B cell (primary cell): ENCODE measurements around the gene PBXIP1. TPM values are rescaled to one million over a fixed set of nuclear protein-coding genes. Genes with fewer than 3 reads are reported as not detected.

Experiments used
- ATAC-seq: fragments of 200-7000 bp; cut with Tn5 transposase; one replicate; pipeline ENCODE4 v1.10.0; 2021; ENCODE audit warnings: low read depth, mild to moderate bottlenecking, moderate number of reproducible peaks, moderate library complexity
- CTCF ChIA-PET: fragments of 350-600 bp; sonication (Branson Sonifier 250); formaldehyde crosslinking; loops from one replicate; lab custom pipeline; 2021; ENCODE audit warnings: antibody characterized with exemption, inconsistent platforms; lab: Charles Lee
- POLR2A ChIA-PET: fragments of 350-600 bp; sonication (Branson Sonifier 250); formaldehyde crosslinking; loops from one replicate; lab custom pipeline; 2021; ENCODE audit warnings: antibody characterized with exemption; lab: Charles Lee
- DNase-seq: peaks from one replicate; pipeline ENCODE4 v3.0.0; 2013
- H2AFZ ChIP-seq: 2 replicates; pipeline ENCODE4 v1.6.1; 2012; ENCODE audit warnings: mild to moderate bottlenecking, low read depth, low read length; ENCODE audit not compliant: insufficient read depth, poor library complexity, severe bottlenecking
- H3K27ac ChIP-seq, 2 donors: 1 replicate in 1 of 2; 2 replicates in 1 of 2; pipeline ENCODE4 v1.5.1; 2012 to 2013; ENCODE audit warnings: low read length in 2 of 2, mild to moderate bottlenecking in 2 of 2, moderate library complexity in 1 of 2
- H3K27me3 ChIP-seq, 4 experiments: fragments of 200-600 bp in 1 of 4; sonication (generic) in 1 of 4; replicated peaks in 1 of 4; 1 replicate in 2 of 4; 2 replicates in 2 of 4; pipeline versions ENCODE4 v1.6.1 to v1.7.0; 2013 to 2016; ENCODE audit warnings: low read length in 3 of 4, mild to moderate bottlenecking in 2 of 4, mixed read lengths in 1 of 4, moderate library complexity in 1 of 4; ENCODE audit not compliant: insufficient read depth in 4 of 4, control insufficient read depth in 3 of 4; ENCODE audit errors: control extremely low read depth in 1 of 4
- H3K36me3 ChIP-seq, 2 experiments: replicated peaks in 1 of 2; 1 replicate in 1 of 2; 2 replicates in 1 of 2; pipeline versions ENCODE4 v1.6.1 to v1.7.1; 2013; ENCODE audit warnings: low read length in 1 of 2; ENCODE audit not compliant: insufficient read depth in 2 of 2, control insufficient read depth in 1 of 2; ENCODE audit errors: control extremely low read depth in 1 of 2, extremely low read depth in 1 of 2
- H3K4me1 ChIP-seq, 2 donors: fragments of 200-600 bp in 1 of 2; sonication (generic) in 1 of 2; 1 replicate in 1 of 2; 2 replicates in 1 of 2; pipeline versions ENCODE4 v1.5.1 to v1.6.1; 2013 to 2017; ENCODE audit warnings: low read length in 2 of 2; ENCODE audit not compliant: control insufficient read depth in 2 of 2, insufficient read depth in 2 of 2
- H3K4me2 ChIP-seq: replicated peaks from 2 replicates; pipeline ENCODE3; 2012; ENCODE audit warnings: mild to moderate bottlenecking, low read depth, low read length; ENCODE audit not compliant: poor library complexity, severe bottlenecking
- H3K4me3 ChIP-seq, 5 experiments: fragments of 200-600 bp in 1 of 5; sonication (generic) in 1 of 5; 1 replicate in 3 of 5; 2 replicates in 2 of 5; pipeline versions ENCODE4 v1.5.1 to v1.7.0; 2011 to 2016; ENCODE audit warnings: low read length in 4 of 5, mild to moderate bottlenecking in 4 of 5, low read depth in 2 of 5, control low read depth in 1 of 5, moderate library complexity in 1 of 5; ENCODE audit not compliant: insufficient read depth in 1 of 5; ENCODE audit errors: control extremely low read depth in 1 of 5, extremely low read depth in 1 of 5
- H3K79me2 ChIP-seq: fragments of 200-600 bp; sonication (generic); one replicate; pipeline ENCODE4 v1.6.0; 2016; ENCODE audit warnings: low read length; ENCODE audit not compliant: control insufficient read depth, insufficient read depth
- H3K9ac ChIP-seq: fragments of 200-600 bp; sonication (generic); 2 replicates; pipeline ENCODE4 v1.6.1; 2017; ENCODE audit warnings: mild to moderate bottlenecking, low read length, moderate library complexity
- H3K9me3 ChIP-seq, 3 donors: one replicate each; pipeline versions ENCODE4 v1.6.1 to v1.7.1; 2013; ENCODE audit warnings: low read length in 2 of 3; ENCODE audit not compliant: control insufficient read depth in 2 of 3, insufficient read depth in 1 of 3; ENCODE audit errors: control extremely low read depth in 1 of 3
- H4K20me1 ChIP-seq: 2 replicates; pipeline ENCODE4 v1.6.0; 2012; ENCODE audit warnings: mild to moderate bottlenecking, low read length; ENCODE audit not compliant: insufficient read depth, control insufficient read depth, poor library complexity, severe bottlenecking
- H3K27ac Mint-ChIP-seq: one replicate; pipeline ENCODE4 v1.8.0; 2021; ENCODE audit warnings: mixed read lengths
- H3K27me3 Mint-ChIP-seq: one replicate; pipeline ENCODE4 v1.8.0; 2021; ENCODE audit warnings: mixed read lengths
- H3K4me1 Mint-ChIP-seq: one replicate; pipeline ENCODE4 v1.8.0; 2021; ENCODE audit warnings: mixed read lengths
- H3K4me3 Mint-ChIP-seq: one replicate; pipeline ENCODE4 v1.8.0; 2021; ENCODE audit warnings: mixed read lengths
- H3K9me3 Mint-ChIP-seq: one replicate; pipeline ENCODE4 v1.8.0; 2022; ENCODE audit warnings: mixed read lengths; ENCODE audit not compliant: insufficient read depth
- CTCF ChIP-seq: fragments of 200-600 bp; IDR thresholded peaks from one replicate; pipeline ENCODE4 v1.8.0; 2022; ENCODE audit warnings: antibody characterized with exemption, mild to moderate bottlenecking
- EZH2 ChIP-seq: IDR thresholded peaks from 2 replicates; pipeline ENCODE4 v1.6.1; 2012; ENCODE audit warnings: borderline replicate concordance, low read depth, mild to moderate bottlenecking, moderate library complexity, low read length; ENCODE audit not compliant: insufficient read depth, poor library complexity, severe bottlenecking
- WGBS: methylation state at CpG from one replicate; pipeline ENCODE4 v1.1.5; 2013; ENCODE audit warnings: missing lambda C conversion rate; ENCODE audit not compliant: insufficient coverage; 5-methylcytosine and 5-hydroxymethylcytosine counted together
- intact Hi-C: fragments of 100-400 bp; cut with micrococcal nuclease; formaldehyde crosslinking; loops from one replicate; pipeline ENCODE4 v1.10.0; 2022
- polyA plus RNA-seq: library from polyadenylated mRNA; depleted of rRNA; stranded (reverse); fragments of >200 nt; gene quantifications from 2 replicates; pipeline ENCODE4 v1.2.3, GENCODE V29; 2012
- total RNA-seq, 2 donors: library from RNA; stranded (reverse); fragments of 120-200 nt in 1 of 2; gene quantifications; 1 replicate in 1 of 2; 2 replicates in 1 of 2; pipeline versions ENCODE4 v1.2.3 to v1.2.4, GENCODE V29; 2013 to 2022

Gene PBXIP1
- total and polyA plus RNA-seq, 2 donors (not counting 1 experiment from before 2014, with no cell fraction given): 77.6 to 212 TPM

- 93% methylated on average over 6 of the region's 7 CpGs for WGBS
- H4K20me1 ChIP-seq: no peaks in the 10 kb centered on the region
- no peak overlapping the region for H3K4me2 ChIP-seq
- no peak overlapping the region for H2AFZ ChIP-seq
- Mint-ChIP-seq H3K27me3 (no peaks in the 10 kb centered on the region), H3K4me3 (no peak overlapping the region), H3K4me1 (no peaks in the 10 kb centered on the region), H3K9me3 (no peaks in the 10 kb centered on the region), H3K27ac (no peak overlapping the region)
- no peaks in the 10 kb centered on the region for H3K27me3 ChIP-seq
- H3K27ac ChIP-seq: no peak overlapping the region
- ChIA-PET CTCF (interaction anchor here (0.6 to 1.8 kb wide), 6 partner anchors 21 to 155 kb away, joined by 3 to 11 read pairs (median 5); partner anchors contain the start of gene PMVK), POLR2A (no interaction called here)
- no peaks in the 10 kb centered on the region for H3K36me3 ChIP-seq
- no peak for ATAC-seq
- no peak overlapping the region for H3K9ac ChIP-seq
- intact Hi-C loops: no loop called here
- no peak for DNase-seq
- no peak overlapping the region for H3K4me3 ChIP-seq
- no peaks in the 10 kb centered on the region for H3K4me1 ChIP-seq
- no peaks in the 10 kb centered on the region for H3K79me2 ChIP-seq
- H3K9me3 ChIP-seq: no peaks in the 10 kb centered on the region
- TF ChIP-seq EZH2 (no peak), CTCF (no peak)
Measured at GRCh38 chr1:154906621-154907081, 49.2 kb downstream of the PBXIP1 start.

- intact Hi-C loops: no loop called here
- Histone ChIP-seq H3K4me1 (no peaks in the 10 kb centered on the region), H3K9ac (no peak overlapping the region), H3K79me2 (no peaks in the 10 kb centered on the region), H3K27ac (no peak overlapping the region), H3K4me2 (no peak overlapping the region), H4K20me1 (no peaks in the 10 kb centered on the region), H3K27me3 (no peaks in the 10 kb centered on the region), H3K4me3 (no peak overlapping the region), H3K9me3 (no peaks in the 10 kb centered on the region), H3K36me3 (no peaks in the 10 kb centered on the region), H2AFZ (no peak overlapping the region)
- H3K4me1 Mint-ChIP-seq: no peaks in the 10 kb centered on the region
- no peaks in the 10 kb centered on the region for H3K9me3 Mint-ChIP-seq
- no peak overlapping the region for H3K27ac Mint-ChIP-seq
- no CpG with 5 or more reads among the region's 3 CpGs for WGBS
- CTCF ChIA-PET: no interaction called here
- no peak for TF ChIP-seq EZH2
- TF ChIP-seq CTCF: no peak
- ATAC-seq (no peak), DNase-seq (no peak)
- no peak overlapping the region for H3K4me3 Mint-ChIP-seq
- POLR2A ChIA-PET: no interaction called here
- no peaks in the 10 kb centered on the region for H3K27me3 Mint-ChIP-seq
Measured at GRCh38 chr1:154902938-154903566, 52.8 kb downstream of the PBXIP1 start.
